Activated gamma-delta T cell treated with anti-CD3 and anti-CD28 coated beads, Interleukin-2, amount 50 U/mL, for 16 hours (primary cell): ENCODE data around the gene ADAMTS12.
"Not testable (repeated sequence)": the region's sequence is repeated elsewhere in the genome, so short reads cannot be mapped to it uniquely, and the experiment has no call there.

Experiments used
- DNase-seq: peaks from one replicate; pipeline ENCODE4 v3.0.0-alpha.2; 2020; ENCODE audit warnings: low read depth

The ADAMTS12 gene

DNA sequence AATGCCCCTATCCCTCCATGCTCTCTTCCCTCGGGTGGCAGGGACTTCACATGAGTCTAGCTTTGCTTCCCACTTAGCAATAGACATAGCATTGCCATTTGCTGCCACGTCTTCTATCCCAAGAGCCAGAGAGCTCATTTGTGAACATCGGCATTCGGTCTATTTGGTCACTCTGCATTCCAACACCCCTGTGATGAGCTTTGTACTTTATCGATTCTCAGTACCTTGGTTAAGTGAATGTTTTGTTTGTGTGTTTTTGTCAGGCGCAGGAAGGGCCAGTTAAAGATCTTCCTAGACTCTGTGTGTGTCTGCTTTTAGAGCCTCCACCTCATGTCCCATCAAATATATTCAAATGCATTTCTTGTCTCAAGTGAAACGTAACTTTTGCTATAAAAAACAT lies 309.4 kb downstream of the ADAMTS12 start:
- no peak for DNase-seq

GRCh38 chr5:33579789-33580188 lies 312.0 kb downstream of the ADAMTS12 start:
- no peak for DNase-seq

GRCh38 chr5:33579152-33579551 lies 312.6 kb downstream of the ADAMTS12 start:
- DNase-seq = no peak

DNA sequence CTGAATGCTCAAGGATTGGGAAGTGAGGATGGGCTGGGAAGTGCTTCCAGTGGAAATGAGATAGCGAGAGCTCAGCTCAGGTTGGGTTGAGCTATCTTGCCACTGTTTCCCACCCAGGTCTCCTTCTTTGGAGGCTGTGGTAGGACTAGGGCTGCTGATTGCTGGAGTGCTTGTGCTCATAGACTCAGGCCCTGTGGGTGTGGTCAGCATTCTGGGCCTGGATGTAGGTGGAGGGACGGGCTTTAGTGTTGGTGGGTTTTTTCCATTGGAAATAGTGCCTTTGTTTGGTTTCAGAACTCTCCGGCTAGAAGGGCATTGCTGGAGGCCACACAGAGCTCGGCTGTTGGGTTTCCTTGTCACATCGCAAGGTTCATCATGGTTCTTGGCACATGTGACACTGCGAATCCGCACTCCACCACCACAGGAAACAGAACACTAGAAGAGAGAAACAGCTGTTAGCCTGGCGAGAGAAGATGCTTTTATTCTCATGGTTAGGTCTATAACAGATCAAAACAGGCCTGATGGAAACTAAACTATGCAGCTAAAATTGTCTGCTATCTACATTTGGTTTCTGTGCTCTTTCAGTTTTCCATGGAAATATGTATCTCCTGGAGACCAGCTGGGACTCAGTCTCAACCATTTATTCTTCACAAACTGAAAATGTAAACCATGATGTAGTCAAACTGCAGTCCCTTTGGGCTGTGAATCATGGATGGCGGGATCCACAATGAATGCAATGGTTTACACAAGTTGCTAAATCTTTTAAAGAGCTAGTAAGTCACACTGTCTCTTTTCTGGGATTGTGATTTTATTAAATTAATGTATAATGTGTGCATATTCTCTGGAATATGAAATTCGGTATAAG lies 314.8 kb downstream of the ADAMTS12 start:
- no peak for DNase-seq

- no peak for DNase-seq
These were observed 326.5 kb downstream of the ADAMTS12 start for GRCh38 chr5:33565324-33565723.

DNA sequence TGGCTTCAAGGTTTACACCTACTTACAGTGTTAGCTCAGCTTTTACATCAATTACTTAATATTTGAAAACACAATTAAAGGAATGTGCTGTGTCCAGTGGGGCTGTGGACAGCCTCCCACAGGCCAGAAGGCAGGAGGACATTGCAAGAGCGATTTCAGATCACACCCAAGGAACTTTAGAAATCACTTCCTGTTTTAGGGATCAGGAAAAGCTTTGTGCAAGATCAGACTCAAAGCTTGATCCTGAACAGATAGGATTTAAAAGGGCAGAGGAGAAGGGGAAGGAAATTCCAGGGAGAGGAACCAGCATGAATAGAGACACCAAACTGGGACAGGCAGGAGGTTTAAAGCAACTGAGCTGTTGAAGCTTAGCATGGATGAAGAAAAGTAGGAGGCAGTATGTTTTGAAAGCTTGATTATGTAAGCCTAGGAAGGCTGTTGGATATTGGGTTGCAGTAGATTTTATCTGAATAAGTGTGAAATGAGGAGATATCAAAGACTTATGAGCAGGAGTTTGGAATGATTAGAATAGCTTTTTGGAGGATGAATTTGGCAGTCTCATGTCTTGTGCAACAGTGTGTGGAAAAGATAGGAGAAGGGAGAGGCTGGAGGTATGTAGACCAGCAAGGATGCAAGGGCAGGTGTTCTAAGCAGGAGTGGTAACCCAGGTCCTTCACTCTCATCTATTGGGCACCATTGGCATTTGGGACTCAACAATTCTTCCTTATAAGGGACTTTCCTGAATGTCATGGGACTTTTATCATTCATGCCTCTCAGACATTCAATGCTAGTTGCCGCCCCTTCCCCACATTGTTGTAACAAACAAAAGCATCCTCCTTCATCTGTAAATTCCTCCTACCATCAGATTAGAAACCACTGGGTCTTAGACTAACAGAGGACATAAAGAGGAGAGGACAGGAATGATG lies 327.5 kb downstream of the ADAMTS12 start:
- no peak for DNase-seq

- DNase-seq = no peak
These were observed 328.3 kb downstream of the ADAMTS12 start for GRCh38 chr5:33563530-33563929.

GRCh38 chr5:33558489-33558888 lies 333.3 kb downstream of the ADAMTS12 start:
- no peak for DNase-seq

- DNase-seq = no peak
These were observed 334.2 kb downstream of the ADAMTS12 start for GRCh38 chr5:33557605-33558004.

GRCh38 chr5:33556330-33557328 lies 335.2 kb downstream of the ADAMTS12 start:
- no peak for DNase-seq

DNA sequence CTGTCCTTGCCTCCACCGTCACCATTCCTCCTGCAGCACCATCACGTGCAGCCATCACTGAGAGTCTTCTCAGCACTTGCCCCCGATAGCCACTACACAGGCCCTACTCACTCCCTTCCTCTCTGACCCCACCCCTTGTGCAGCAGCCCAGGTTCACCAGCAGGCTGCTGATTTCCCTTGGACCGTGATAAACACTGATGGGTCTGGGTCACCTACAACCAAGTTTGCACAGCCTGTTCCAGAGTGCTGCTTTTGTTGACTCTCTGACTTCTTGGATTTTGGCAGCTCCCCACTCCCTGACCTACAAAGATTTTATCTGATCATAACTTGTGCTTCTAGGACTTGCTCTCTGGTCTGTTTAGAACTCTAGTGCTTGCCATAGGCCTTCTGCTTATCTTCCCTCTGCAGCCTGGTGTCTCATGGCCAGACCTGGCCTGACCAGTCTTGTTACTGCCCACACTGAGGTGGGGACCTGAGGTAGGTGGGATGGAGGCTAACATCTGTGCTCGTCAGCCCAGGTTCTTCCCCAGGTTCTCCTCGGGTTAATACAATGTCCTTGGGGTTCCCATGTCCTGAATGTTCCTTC lies 341.7 kb downstream of the ADAMTS12 start:
- DNase-seq = no peak

DNA sequence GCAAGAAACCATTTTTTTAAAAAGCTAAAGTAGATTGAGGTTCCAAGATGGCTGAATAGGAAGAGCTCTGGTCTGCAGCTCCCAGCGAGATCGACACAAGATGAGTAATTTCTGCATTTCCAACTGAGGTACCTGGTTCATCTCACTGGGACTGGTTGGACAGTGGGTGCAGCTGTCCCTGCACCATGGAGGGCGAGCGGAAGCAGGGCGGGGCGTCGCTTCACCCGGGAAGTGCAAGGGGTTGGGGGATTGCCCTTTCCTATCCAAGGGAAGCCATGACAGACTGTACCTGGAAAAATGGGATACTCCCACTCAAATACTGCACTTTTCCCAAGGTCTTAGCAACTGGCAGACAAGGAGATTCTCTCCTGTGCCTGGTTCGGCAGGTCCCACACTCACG lies 352.0 kb downstream of the ADAMTS12 start:
- DNase-seq = not testable (repeated sequence)

DNA sequence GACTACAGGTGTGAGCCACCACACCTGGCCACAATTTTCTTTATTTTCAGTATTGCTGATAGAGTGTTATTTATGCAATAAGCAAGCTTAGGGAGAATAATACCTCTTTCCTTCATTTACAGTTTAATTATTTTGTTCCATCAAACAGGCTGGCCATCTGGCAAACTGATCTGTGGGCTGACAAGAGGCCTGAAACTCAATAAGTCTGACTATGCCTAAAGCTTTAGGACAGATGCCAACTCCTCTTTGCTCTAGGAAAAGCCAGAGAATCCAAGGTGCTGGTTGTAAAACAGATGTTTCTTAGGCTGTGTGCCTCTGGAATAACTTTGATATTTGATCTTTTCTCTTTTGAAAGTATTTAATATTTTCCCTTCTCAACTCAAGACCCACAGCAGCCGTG lies 352.6 kb downstream of the ADAMTS12 start:
- no peak for DNase-seq

DNA sequence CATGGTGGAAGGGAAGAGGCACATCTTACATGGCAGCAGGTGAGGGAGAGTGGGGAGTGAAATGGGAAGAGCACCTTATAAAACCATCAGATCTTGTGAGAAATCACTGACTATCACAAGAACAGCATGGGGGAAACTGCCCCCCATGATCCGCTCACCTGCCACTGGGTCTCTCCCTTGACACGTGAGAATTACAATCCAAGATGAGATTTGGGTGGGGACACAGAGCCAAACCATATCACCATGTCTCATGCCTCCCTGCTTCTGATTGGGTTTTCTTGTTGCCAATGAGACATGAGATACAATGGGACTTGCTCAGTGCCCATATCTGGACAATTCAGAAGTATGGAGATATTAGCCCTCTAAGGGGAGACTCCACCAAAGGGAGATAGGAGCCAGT lies 353.6 kb downstream of the ADAMTS12 start:
- DNase-seq = no peak

GRCh38 chr5:33537240-33537639 lies 354.6 kb downstream of the ADAMTS12 start:
- DNase-seq = no peak

DNA sequence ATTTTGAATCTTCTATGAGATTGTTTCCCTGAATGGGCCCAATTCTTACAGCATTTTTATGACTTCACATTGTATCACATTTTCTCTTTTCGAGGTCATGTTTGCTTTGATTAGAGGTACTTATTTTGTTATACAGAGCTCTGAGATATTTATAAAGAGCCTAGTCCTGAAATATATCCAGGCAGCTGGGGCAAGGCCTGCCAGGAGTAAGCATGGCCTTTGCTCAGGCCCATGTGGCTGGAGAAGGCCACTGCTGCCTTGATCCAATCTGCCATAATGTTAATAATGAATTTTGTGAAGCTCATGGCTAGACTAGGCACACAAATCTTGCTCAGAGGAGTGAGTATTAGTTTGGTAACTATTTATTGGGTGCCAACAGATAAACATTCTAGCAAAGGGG lies 355.0 kb downstream of the ADAMTS12 start:
- DNase-seq = no peak

DNA sequence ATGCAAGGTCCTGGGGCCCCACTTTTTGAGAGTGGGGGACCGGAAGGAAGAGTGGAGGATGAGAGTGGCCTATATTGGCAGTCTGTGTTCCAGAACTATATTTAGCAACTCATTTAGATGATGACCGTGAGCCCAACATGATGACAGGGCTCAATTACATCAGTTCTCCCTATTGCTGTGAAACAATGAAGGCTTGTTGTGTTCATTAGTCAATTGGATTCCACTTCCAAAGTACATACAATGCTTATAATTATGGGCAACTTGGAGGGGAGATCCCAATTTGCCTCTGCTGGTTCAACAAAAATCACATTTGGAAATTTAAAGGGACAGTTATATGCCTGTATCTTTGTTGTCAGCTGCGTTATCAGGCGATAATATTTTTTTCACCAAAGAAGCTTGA lies 360.0 kb downstream of the ADAMTS12 start:
- no peak for DNase-seq

DNA sequence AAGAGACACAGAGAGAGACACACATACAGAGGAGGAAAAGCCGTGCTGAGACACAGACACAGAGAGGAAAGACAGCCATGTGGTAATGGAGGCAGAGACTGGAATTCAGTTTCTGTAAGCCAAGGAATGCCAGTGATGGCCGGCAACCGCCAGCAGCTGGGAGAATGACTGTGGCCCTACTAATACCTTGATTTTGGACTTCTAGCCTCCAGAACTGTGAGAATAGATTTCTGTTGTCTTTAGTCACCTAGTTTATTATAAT lies 360.8 kb downstream of the ADAMTS12 start:
- no peak for DNase-seq

- DNase-seq = no peak
These were observed 361.4 kb downstream of the ADAMTS12 start for GRCh38 chr5:33530183-33531036.

DNA sequence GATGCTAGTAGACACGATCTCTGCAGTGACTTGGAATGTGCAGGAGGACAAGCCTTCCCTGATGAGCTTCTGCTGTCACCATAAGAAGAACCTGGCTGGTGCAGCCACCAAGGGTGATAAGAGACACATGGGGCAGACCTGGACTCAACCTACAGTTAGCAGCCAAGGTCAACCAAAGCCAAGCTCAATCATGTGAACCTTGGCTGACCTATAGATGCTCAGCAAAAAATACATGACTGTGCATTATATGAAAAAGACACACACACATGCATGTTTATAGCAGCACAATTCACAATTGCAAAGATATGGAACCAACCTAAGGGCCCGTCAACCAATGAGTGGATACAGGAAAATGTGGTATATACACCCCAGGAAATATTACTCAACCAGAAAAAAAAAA lies 364.1 kb downstream of the ADAMTS12 start:
- DNase-seq = no peak

GRCh38 chr5:33526755-33527154 lies 365.0 kb downstream of the ADAMTS12 start:
- no peak for DNase-seq
